OCI-LY3 (cell line): Measurements from ENCODE around the gene VAV2.

ENCODE experiments used
- EZH2phosphoT487 ChIP-seq: fragments of 200-600 bp; shearing (Covaris generic); IDR thresholded peaks from 2 replicates; pipeline ENCODE4 v1.6.1; 2018; ENCODE audit warnings: antibody characterized with exemption, mixed run types, low read depth
- TF ChIP-seq, protein P1 (sequence below): fragments of 200-600, 300-600 bp; sonication (generic); IDR thresholded peaks from 2 replicates; pipeline ENCODE4 v1.5.1; 2014; ENCODE audit warnings: antibody characterized with exemption, low read length, low read depth

DNA sequence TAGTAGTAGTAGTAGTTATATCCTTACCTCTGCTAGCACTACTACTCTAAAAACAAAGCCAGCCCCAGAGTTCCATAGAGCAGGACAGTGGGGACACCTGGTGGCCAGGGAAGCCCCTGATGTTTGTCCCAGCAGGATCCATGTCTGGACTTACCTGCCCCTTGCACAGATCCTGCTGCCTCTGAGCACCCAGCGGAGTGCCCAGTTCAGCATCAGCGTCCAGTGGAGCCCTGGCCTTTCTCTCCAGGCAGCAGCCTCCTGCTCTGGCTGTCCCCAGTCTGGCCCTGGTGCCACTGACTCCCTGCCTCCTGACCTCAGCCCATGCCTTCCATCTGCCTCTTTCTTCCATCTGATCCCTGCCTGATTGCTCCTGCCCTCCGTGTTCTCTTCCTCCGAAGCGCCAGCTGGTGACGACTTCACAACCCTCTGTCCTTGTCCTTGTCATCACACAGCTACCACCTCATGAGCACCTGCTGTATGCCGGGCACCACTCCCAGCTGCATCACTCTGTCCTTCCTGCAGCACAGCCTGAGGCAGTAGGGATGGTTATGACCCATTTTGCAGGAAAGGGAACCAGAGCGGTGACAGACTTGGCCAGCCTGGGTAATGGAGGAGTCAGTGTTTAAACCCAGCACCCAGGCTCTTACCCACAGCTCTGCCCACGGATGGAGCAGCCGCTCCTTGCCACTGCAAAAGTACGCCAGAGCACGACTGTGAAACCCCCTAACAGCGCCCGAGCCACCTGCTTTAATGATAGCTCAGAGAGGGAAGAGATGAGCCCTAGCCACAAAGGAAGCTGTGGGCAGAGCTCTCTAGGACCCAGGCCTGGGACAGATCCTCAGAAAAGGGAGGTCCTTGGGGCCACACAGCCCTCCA lies 265.5 kb downstream of the VAV2 start:
- TF ChIP-seq, protein P1, sequence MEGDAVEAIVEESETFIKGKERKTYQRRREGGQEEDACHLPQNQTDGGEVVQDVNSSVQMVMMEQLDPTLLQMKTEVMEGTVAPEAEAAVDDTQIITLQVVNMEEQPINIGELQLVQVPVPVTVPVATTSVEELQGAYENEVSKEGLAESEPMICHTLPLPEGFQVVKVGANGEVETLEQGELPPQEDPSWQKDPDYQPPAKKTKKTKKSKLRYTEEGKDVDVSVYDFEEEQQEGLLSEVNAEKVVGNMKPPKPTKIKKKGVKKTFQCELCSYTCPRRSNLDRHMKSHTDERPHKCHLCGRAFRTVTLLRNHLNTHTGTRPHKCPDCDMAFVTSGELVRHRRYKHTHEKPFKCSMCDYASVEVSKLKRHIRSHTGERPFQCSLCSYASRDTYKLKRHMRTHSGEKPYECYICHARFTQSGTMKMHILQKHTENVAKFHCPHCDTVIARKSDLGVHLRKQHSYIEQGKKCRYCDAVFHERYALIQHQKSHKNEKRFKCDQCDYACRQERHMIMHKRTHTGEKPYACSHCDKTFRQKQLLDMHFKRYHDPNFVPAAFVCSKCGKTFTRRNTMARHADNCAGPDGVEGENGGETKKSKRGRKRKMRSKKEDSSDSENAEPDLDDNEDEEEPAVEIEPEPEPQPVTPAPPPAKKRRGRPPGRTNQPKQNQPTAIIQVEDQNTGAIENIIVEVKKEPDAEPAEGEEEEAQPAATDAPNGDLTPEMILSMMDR: peak; percentile 49
- TF ChIP-seq EZH2phosphoT487: no peak
